Mesendoderm (in vitro differentiated cells): ENCODE data around the gene PAPOLA.
A peak's percentile ranks its signal among the peaks of the same experiment; 100 is the strongest.

Experiments
- DNase-seq: peaks from one replicate; pipeline ENCODE4 v3.0.0; 2013
- H2AK5ac ChIP-seq: 2 replicates; pipeline ENCODE4 v1.6.1; 2013; ENCODE audit warnings: low read length, inconsistent platforms
- H2BK120ac ChIP-seq: 2 replicates; pipeline ENCODE4 v1.6.1; 2013; ENCODE audit warnings: low read depth, mild to moderate bottlenecking, low read length, moderate library complexity, mixed read lengths
- H2BK15ac ChIP-seq: replicated peaks from 2 replicates; pipeline ENCODE4 v1.6.1; 2013; ENCODE audit warnings: low read depth, mild to moderate bottlenecking, moderate library complexity
- H2BK5ac ChIP-seq: 2 replicates; pipeline ENCODE4 v1.6.1; 2013; ENCODE audit warnings: low read length, inconsistent platforms
- H3K18ac ChIP-seq: 2 replicates; pipeline ENCODE4 v1.6.1; 2013; ENCODE audit warnings: mild to moderate bottlenecking, low read length, mixed read lengths
- H3K23ac ChIP-seq: one replicate; pipeline ENCODE4 v1.6.1; 2013; ENCODE audit warnings: low read length
- H3K27ac ChIP-seq: 2 replicates; pipeline ENCODE4 v1.5.1; 2013; ENCODE audit warnings: low read depth, mild to moderate bottlenecking, inconsistent platforms, low read length, moderate library complexity
- H3K27me3 ChIP-seq: 2 replicates; pipeline ENCODE4 v1.6.1; 2013; ENCODE audit warnings: low read length, control low read depth, mild to moderate bottlenecking, inconsistent platforms; ENCODE audit not compliant: insufficient read depth, poor library complexity
- H3K36me3 ChIP-seq: 2 replicates; pipeline ENCODE4 v1.6.1; 2013; ENCODE audit warnings: low read length, inconsistent platforms; ENCODE audit not compliant: control insufficient read depth, insufficient read depth
- H3K4ac ChIP-seq: one replicate; pipeline ENCODE4 v1.6.1; 2013; ENCODE audit warnings: low read depth, mild to moderate bottlenecking, low read length, moderate library complexity
- H3K4me1 ChIP-seq: 2 replicates; pipeline ENCODE4 v1.6.1; 2013; ENCODE audit warnings: low read depth, low read length, inconsistent platforms; ENCODE audit not compliant: control insufficient read depth
- H3K4me2 ChIP-seq: 2 replicates; pipeline ENCODE4 v1.6.1; 2013; ENCODE audit warnings: low read length
- H3K4me3 ChIP-seq: 2 replicates; pipeline ENCODE4 v1.5.1; 2013; ENCODE audit warnings: mild to moderate bottlenecking, low read length
- H3K56ac ChIP-seq: one replicate; pipeline ENCODE4 v1.6.1; 2013; ENCODE audit warnings: low read length
- H3K79me1 ChIP-seq: 2 replicates; pipeline ENCODE4 v1.6.1; 2013; ENCODE audit warnings: low read length, inconsistent platforms
- H3K79me2 ChIP-seq: 2 replicates; pipeline ENCODE4 v1.6.1; 2013; ENCODE audit warnings: mild to moderate bottlenecking, low read length; ENCODE audit not compliant: control insufficient read depth, insufficient read depth
- H3K9ac ChIP-seq: 2 replicates; pipeline ENCODE4 v1.6.1; 2013; ENCODE audit warnings: low read length, inconsistent platforms
- H4K5ac ChIP-seq: one replicate; pipeline ENCODE4 v1.6.1; 2013; ENCODE audit warnings: low read length
- H4K8ac ChIP-seq: one replicate; pipeline ENCODE4 v1.6.1; 2013; ENCODE audit warnings: low read depth, mild to moderate bottlenecking, control low read depth, low read length, moderate library complexity
- WGBS: extraction: QIAGEN DNeasy Blood & Tissue Kit; methylation state at CpG from one replicate; pipeline ENCODE4 v1.1.7; 2013; ENCODE audit warnings: low lambda C conversion rate, missing lambda C conversion rate; ENCODE audit not compliant: insufficient coverage; ENCODE audit errors: extremely low coverage; 5-methylcytosine and 5-hydroxymethylcytosine counted together

PAPOLA gene

DNA sequence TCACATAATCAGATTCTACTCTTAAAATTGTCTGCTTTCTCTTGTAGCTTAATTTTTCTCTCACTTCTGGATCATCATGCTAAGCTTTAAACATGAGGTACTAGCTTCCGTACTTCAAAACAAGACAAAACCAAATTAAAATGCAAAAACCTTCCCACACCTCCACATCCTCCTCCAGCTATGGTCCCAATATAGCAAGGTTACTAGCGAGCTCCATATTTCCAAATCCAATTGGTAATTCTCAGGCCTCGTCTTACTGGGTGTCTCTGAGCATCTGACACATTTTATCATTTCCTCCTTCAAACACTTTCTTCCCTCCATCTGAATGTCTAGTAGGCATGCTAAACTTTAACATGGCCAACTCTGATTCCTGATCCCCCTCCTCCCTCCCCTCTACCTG is 7.9 kb upstream of the PAPOLA start:
- H3K36me3 ChIP-seq: no peaks in the 10 kb centered on the region
- no peak overlapping the region for H3K4me2 ChIP-seq
- no peak overlapping the region for H3K23ac ChIP-seq
- H3K4ac ChIP-seq: no peak overlapping the region
- H3K9ac ChIP-seq: no peak overlapping the region
- H3K18ac ChIP-seq: no peak overlapping the region
- H3K79me2 ChIP-seq: no peaks in the 10 kb centered on the region
- H3K27me3 ChIP-seq: no peaks in the 10 kb centered on the region
- WGBS: no CpG with 5 or more reads among the region's 3 CpGs
- no peaks in the 10 kb centered on the region for H3K4me1 ChIP-seq
- no peak overlapping the region for H2BK5ac ChIP-seq
- DNase-seq: no peak
- H2AK5ac ChIP-seq: no peak overlapping the region
- no peak overlapping the region for H2BK120ac ChIP-seq
- H3K79me1 ChIP-seq: no peaks in the 10 kb centered on the region
- no peak overlapping the region for H4K8ac ChIP-seq
- no peak overlapping the region for H3K4me3 ChIP-seq
- no peak overlapping the region for H2BK15ac ChIP-seq
- H3K27ac ChIP-seq: no peak overlapping the region
- H3K56ac ChIP-seq: no peak overlapping the region
- H4K5ac ChIP-seq: no peak overlapping the region

- H3K9ac ChIP-seq: no peak overlapping the region
- H3K36me3 ChIP-seq: no peaks in the 10 kb centered on the region
- no peak overlapping the region for H3K4me2 ChIP-seq
- H3K23ac ChIP-seq: no peak overlapping the region
- no peak overlapping the region for H3K27ac ChIP-seq
- H2BK5ac ChIP-seq: no peak overlapping the region
- no peak overlapping the region for H2BK15ac ChIP-seq
- no peaks in the 10 kb centered on the region for H3K27me3 ChIP-seq
- H4K5ac ChIP-seq: no peak overlapping the region
- no peak overlapping the region for H3K4ac ChIP-seq
- WGBS: no CpG with 5 or more reads among the region's 5 CpGs
- H3K56ac ChIP-seq: no peak overlapping the region
- H3K79me1 ChIP-seq: peaks cover 1% of the 10 kb centered on the region
- no peak overlapping the region for H3K18ac ChIP-seq
- no peaks in the 10 kb centered on the region for H3K79me2 ChIP-seq
- H2BK120ac ChIP-seq: no peak overlapping the region
- H3K4me1 ChIP-seq: peaks cover 2% of the 10 kb centered on the region
- no peak overlapping the region for H4K8ac ChIP-seq
- no peak overlapping the region for H2AK5ac ChIP-seq
- H3K4me3 ChIP-seq: no peak overlapping the region
- DNase-seq: no peak
Measured at GRCh38 chr14:96497087-96497486, 5.1 kb upstream of the PAPOLA start.

GRCh38 chr14:96497586-96497985 is 4.6 kb upstream of the PAPOLA start:
- Histone ChIP-seq H3K4me3 (no peak overlapping the region), H3K23ac (no peak overlapping the region), H2BK120ac (no peak overlapping the region), H3K9ac (no peak overlapping the region), H4K8ac (no peak overlapping the region), H3K4ac (no peak overlapping the region), H3K18ac (no peak overlapping the region), H3K36me3 (no peaks in the 10 kb centered on the region), H3K4me2 (no peak overlapping the region), H3K56ac (no peak overlapping the region), H3K27me3 (no peaks in the 10 kb centered on the region), H3K4me1 (peaks cover 2% of the 10 kb centered on the region), H2BK15ac (no peak overlapping the region), H2BK5ac (no peak overlapping the region), H3K79me1 (peaks cover 1% of the 10 kb centered on the region), H4K5ac (no peak overlapping the region), H2AK5ac (no peak overlapping the region), H3K27ac (no peak overlapping the region), H3K79me2 (peaks cover 3% of the 10 kb centered on the region)
- no peak for DNase-seq
- WGBS: no CpG with 5 or more reads among the region's 3 CpGs

DNA sequence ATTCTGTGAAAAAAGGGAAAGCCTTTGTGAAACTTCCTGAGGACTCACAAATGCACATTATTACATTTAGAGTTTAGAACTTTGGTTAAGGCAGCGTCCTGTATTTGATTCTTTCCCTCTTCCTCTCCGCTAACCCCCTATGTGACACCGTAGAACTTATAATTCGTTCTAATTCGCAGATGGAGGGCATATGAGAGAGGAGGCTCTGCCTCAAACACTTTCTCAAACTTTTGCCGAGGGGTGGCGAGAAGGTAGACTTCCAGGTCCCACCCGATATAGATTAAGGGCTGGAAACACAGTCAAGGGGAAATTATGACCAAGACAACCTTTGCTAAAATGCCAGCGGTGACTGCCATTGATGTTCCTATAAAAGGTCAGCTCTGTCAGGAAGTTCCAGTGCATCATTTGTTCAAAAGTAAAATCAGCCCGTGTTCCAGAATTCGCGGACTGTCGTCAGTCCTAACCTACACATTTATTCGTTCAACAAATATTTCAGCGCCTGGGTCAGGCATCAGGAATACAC is 904 bp upstream of the PAPOLA start:
- no peak for DNase-seq
- peak overlapping the region; percentile 94 for H3K4me2 ChIP-seq
- H3K18ac ChIP-seq: peak overlapping the region; percentile 57
- no peaks in the 10 kb centered on the region for H3K27me3 ChIP-seq
- WGBS: no CpG with 5 or more reads among the region's 15 CpGs
- H3K27ac ChIP-seq: no peak overlapping the region
- H3K4ac ChIP-seq: no peak overlapping the region
- peak overlapping the region; percentile 47 for H4K5ac ChIP-seq
- no peak overlapping the region for H4K8ac ChIP-seq
- H3K9ac ChIP-seq: peak overlapping the region; percentile 82
- H3K79me2 ChIP-seq: peaks cover 39% of the 10 kb centered on the region
- H2AK5ac ChIP-seq: peak overlapping the region; percentile 16
- H2BK120ac ChIP-seq: no peak overlapping the region
- no peak overlapping the region for H2BK15ac ChIP-seq
- no peak overlapping the region for H2BK5ac ChIP-seq
- peak overlapping the region; percentile 56 for H3K4me3 ChIP-seq
- H3K36me3 ChIP-seq: no peaks in the 10 kb centered on the region
- peaks cover 11% of the 10 kb centered on the region for H3K4me1 ChIP-seq
- peak overlapping the region; percentile 97 for H3K56ac ChIP-seq
- no peak overlapping the region for H3K23ac ChIP-seq
- peaks cover 1% of the 10 kb centered on the region for H3K79me1 ChIP-seq

DNA sequence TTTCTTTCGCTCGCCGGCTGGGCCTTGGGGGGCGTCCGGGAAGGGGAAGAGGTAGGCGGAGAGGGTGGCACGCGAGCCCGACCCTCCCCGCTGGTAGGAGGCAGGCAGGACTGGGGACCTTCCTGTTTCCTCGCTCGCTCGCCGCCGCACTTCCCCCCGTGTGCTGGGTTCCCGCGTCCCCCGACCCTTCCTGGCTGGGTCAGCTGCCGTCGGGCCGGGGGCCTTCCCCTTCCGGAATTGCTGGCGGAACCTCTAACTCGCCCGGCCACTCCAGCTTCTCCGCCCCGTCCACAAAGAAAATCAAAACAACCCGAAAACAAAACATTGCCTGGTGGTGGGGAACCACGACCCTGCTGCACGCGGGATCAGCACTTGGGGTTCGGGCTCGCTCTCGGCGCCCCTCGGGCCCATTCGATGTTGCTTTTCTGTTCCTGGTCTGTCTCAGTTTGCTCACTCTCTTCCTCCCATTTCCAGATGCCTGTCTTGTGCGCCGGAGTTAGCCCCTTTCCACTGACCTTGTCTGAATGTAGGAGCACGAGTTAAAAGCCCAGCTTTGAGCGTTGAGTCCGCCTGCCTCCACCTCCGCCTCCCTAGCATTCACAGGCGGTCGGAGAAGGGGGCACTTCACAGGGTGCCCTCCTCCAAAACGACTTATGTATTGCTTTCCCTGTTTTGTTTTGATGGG is 581 bp downstream of the PAPOLA start:
- Histone ChIP-seq H3K79me1 (peaks cover 1% of the 10 kb centered on the region), H3K4me1 (peaks cover 11% of the 10 kb centered on the region), H3K27ac (peak overlapping the region; percentile 91), H3K18ac (peak overlapping the region; percentile 86), H3K4ac (peak overlapping the region; percentile 95), H4K8ac (no peak overlapping the region), H3K79me2 (peaks cover 51% of the 10 kb centered on the region), H3K56ac (peak overlapping the region; percentile 96), H2BK15ac (no peak overlapping the region), H3K9ac (peak overlapping the region; percentile 98), H3K36me3 (no peaks in the 10 kb centered on the region), H2AK5ac (no peak overlapping the region), H3K27me3 (no peaks in the 10 kb centered on the region), H2BK5ac (peak overlapping the region; percentile 69), H2BK120ac (peak overlapping the region; percentile 29), H3K23ac (peak overlapping the region; percentile 7), H4K5ac (no peak overlapping the region), H3K4me2 (peak overlapping the region; percentile 47), H3K4me3 (peak overlapping the region; percentile 98)
- WGBS: no CpG with 5 or more reads among the region's 47 CpGs
- DNase-seq: peak; percentile 75

DNA sequence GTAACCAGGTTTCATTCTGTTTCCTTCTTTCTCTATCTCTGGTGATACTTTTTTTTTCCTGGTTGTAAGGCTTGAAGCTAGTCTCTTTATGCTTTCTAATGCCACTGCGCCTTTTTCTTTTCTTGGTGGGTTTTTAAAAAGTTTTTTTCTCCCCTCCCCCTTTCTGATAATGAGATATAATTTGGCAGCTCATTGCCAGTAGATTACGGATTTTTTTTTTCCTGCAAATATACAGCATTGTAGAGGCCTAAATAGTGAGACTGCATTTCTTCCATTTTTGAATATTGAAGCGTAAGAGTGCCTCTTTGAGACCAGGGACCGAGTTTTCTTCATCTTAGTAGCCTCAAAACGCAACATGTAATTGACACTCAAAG is 1.1 kb downstream of the PAPOLA start:
- Histone ChIP-seq H3K4ac (no peak overlapping the region), H3K23ac (no peak overlapping the region), H3K4me2 (peak overlapping the region; percentile 47), H2BK5ac (no peak overlapping the region), H2BK15ac (no peak overlapping the region), H2BK120ac (no peak overlapping the region), H3K79me1 (peaks cover 1% of the 10 kb centered on the region), H3K18ac (no peak overlapping the region), H3K27me3 (no peaks in the 10 kb centered on the region), H3K4me1 (peaks cover 11% of the 10 kb centered on the region), H3K56ac (peak overlapping the region; percentile 96), H3K4me3 (peak overlapping the region; percentile 98), H3K36me3 (no peaks in the 10 kb centered on the region), H3K27ac (no peak overlapping the region), H2AK5ac (no peak overlapping the region), H4K5ac (no peak overlapping the region), H3K9ac (peak overlapping the region; percentile 98), H4K8ac (no peak overlapping the region), H3K79me2 (peaks cover 57% of the 10 kb centered on the region)
- no CpG with 5 or more reads among the region's 5 CpGs for WGBS
- DNase-seq: no peak
